ENCODE results near the gene FHOD3.

FHOD3 gene

GRCh38 chr18:36484591-36484990 is 187.1 kb downstream of the FHOD3 start (continued):
- TF ChIP-seq SALL2 (tag by site-specific recombination; IDR thresholded peaks at IDR 0.05; ENCODE audit: borderline replicate concordance), result no peak

- Histone ChIP-seq H3K27ac (ENCODE audit: extremely low read depth, low read depth, low read length) (no peak overlapping the region), H3K4me3 (ENCODE audit: low read depth, low read length) (no peak overlapping the region), H3K4me1 (ENCODE audit: control insufficient read depth, insufficient read depth, low read length) (no peaks in the 10 kb centered on the region), H3K9me3 (ENCODE audit: control insufficient read depth, insufficient read depth, low read depth, low read length) (no peaks in the 10 kb centered on the region), H3K36me3 (ENCODE audit: control insufficient read depth in 2 of 2, insufficient read depth in 1 of 2, low read length in 2 of 2) (no peaks in the 10 kb centered on the region)
- TF ChIP-seq ZNF416 (tag by site-specific recombination; IDR thresholded peaks at IDR 0.05), result no peak
- no peak for TF ChIP-seq ZNF140 (tag by site-specific recombination; IDR thresholded peaks at IDR 0.05)
- TF ChIP-seq OVOL3 (tag by site-specific recombination; IDR thresholded peaks at IDR 0.05), result no peak
- TF ChIP-seq ZNF621 (tag by site-specific recombination; IDR thresholded peaks at IDR 0.05), result no peak
- TF ChIP-seq, protein P1, sequence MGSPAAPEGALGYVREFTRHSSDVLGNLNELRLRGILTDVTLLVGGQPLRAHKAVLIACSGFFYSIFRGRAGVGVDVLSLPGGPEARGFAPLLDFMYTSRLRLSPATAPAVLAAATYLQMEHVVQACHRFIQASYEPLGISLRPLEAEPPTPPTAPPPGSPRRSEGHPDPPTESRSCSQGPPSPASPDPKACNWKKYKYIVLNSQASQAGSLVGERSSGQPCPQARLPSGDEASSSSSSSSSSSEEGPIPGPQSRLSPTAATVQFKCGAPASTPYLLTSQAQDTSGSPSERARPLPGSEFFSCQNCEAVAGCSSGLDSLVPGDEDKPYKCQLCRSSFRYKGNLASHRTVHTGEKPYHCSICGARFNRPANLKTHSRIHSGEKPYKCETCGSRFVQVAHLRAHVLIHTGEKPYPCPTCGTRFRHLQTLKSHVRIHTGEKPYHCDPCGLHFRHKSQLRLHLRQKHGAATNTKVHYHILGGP (tag by site-specific recombination; IDR thresholded peaks at IDR 0.05), result no peak
- no peak for TF ChIP-seq ZNF785 (tag by site-specific recombination; IDR thresholded peaks at IDR 0.05)
- ChIA-PET CTCF (no interaction called here), POLR2A (no interaction called here)
Measured at GRCh38 chr18:36485772-36486171, 188.3 kb downstream of the FHOD3 start.

DNA sequence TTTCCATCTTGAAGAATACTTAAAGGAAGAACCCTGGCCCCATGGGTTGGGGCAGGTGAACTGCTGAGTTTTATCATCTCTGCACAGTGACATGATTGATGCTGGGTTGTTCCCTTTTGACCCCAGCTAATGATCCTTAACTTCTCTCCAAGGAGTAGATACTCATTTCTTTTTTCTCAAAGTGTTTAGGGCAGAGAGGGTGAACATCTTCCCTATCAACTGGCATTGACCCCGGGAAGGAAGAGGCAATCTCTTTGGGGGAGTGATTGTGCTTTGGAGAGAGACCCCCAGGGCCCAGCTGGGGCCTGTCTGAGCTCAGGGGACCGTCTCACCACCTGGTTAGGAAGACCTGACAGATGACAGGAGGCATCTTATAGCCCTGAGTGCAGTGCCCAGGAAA is 190.6 kb downstream of the FHOD3 start:
- TF ChIP-seq, protein P2, sequence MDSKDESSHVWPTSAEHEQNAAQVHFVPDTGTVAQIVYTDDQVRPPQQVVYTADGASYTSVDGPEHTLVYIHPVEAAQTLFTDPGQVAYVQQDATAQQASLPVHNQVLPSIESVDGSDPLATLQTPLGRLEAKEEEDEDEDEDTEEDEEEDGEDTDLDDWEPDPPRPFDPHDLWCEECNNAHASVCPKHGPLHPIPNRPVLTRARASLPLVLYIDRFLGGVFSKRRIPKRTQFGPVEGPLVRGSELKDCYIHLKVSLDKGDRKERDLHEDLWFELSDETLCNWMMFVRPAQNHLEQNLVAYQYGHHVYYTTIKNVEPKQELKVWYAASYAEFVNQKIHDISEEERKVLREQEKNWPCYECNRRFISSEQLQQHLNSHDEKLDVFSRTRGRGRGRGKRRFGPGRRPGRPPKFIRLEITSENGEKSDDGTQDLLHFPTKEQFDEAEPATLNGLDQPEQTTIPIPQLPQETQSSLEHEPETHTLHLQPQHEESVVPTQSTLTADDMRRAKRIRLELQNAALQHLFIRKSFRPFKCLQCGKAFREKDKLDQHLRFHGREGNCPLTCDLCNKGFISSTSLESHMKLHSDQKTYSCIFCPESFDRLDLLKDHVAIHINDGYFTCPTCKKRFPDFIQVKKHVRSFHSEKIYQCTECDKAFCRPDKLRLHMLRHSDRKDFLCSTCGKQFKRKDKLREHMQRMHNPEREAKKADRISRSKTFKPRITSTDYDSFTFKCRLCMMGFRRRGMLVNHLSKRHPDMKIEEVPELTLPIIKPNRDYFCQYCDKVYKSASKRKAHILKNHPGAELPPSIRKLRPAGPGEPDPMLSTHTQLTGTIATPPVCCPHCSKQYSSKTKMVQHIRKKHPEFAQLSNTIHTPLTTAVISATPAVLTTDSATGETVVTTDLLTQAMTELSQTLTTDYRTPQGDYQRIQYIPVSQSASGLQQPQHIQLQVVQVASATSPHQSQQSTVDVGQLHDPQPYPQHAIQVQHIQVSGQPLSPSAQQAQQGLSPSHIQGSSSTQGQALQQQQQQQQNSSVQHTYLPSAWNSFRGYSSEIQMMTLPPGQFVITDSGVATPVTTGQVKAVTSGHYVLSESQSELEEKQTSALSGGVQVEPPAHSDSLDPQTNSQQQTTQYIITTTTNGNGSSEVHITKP (tag by site-specific recombination; IDR thresholded peaks at IDR 0.05), result no peak
- TF ChIP-seq SP3 (tag by site-specific recombination; IDR thresholded peaks at IDR 0.05) (no peak), ZNF830 (tag by site-specific recombination; IDR thresholded peaks at IDR 0.05; ENCODE audit: low read depth) (no peak), ZNF596 (tag by site-specific recombination; IDR thresholded peaks at IDR 0.05) (no peak), ZBTB17 (tag by site-specific recombination; IDR thresholded peaks at IDR 0.05) (no peak), ZNF184 (tag by site-specific recombination; IDR thresholded peaks at IDR 0.05) (no peak), FEZF1 (tag by site-specific recombination; IDR thresholded peaks at IDR 0.05) (no peak), ZNF23 (tag by site-specific recombination; IDR thresholded peaks at IDR 0.05; ENCODE audit: borderline replicate concordance) (no peak), ZNF660 (tag by site-specific recombination; IDR thresholded peaks at IDR 0.05) (no peak), GLIS2 (tag by site-specific recombination; IDR thresholded peaks at IDR 0.05) (no peak), ZNF148 (tag by site-specific recombination; IDR thresholded peaks at IDR 0.05; ENCODE audit: borderline replicate concordance) (no peak), ZNF549 (tag by site-specific recombination; IDR thresholded peaks at IDR 0.05) (no peak), ZNF777 (tag by site-specific recombination; IDR thresholded peaks at IDR 0.05; ENCODE audit: borderline replicate concordance) (no peak), KLF10 (tag by site-specific recombination; IDR thresholded peaks at IDR 0.05) (no peak)
- Histone ChIP-seq H3K4me3 (ENCODE audit: low read depth, low read length) (no peak overlapping the region), H3K27ac (ENCODE audit: extremely low read depth, low read depth, low read length) (no peak overlapping the region), H3K4me1 (ENCODE audit: control insufficient read depth, insufficient read depth, low read length) (no peaks in the 10 kb centered on the region), H3K36me3 (ENCODE audit: control insufficient read depth in 2 of 2, insufficient read depth in 1 of 2, low read length in 2 of 2) (no peaks in the 10 kb centered on the region), H3K9me3 (ENCODE audit: control insufficient read depth, insufficient read depth, low read depth, low read length) (no peaks in the 10 kb centered on the region)
- ChIA-PET POLR2A (no interaction called here), CTCF (no interaction called here)
